Activated T-cell treated with anti-CD3 and anti-CD28 coated beads, Interleukin-2, amount 50 U/mL, for 4 hours (primary cell): ENCODE results near the gene FGG. TPM values are rescaled to one million over a fixed set of nuclear protein-coding genes. Genes with fewer than 3 reads are reported as not detected.
A peak's percentile ranks its signal among the peaks of the same experiment; 100 is the strongest.

Experiments
- ATAC-seq, 2 donors: fragments of 200-7000 bp; cut with Tn5 transposase; one replicate each; pipeline ENCODE4 v1.10.0; 2021
- DNase-seq: peaks from one replicate; pipeline ENCODE4 v3.0.0-alpha.2; 2020
- H3K27me3 Mint-ChIP-seq: one replicate; pipeline ENCODE4 v1.8.0; 2021; ENCODE audit warnings: low read depth, mixed read lengths
- H3K36me3 Mint-ChIP-seq: one replicate; pipeline ENCODE4 v1.8.0; 2022; ENCODE audit warnings: mixed read lengths; ENCODE audit not compliant: insufficient read depth
- H3K4me1 Mint-ChIP-seq: one replicate; pipeline ENCODE4 v1.8.0; 2021; ENCODE audit warnings: low read depth, mixed read lengths
- H3K4me3 Mint-ChIP-seq: one replicate; pipeline ENCODE4 v1.8.0; 2021; ENCODE audit warnings: mild to moderate bottlenecking, moderate library complexity, mixed read lengths
- H3K9me3 Mint-ChIP-seq: one replicate; pipeline ENCODE4 v1.8.0; 2021; ENCODE audit warnings: mixed read lengths
- total RNA-seq, 3 donors: library from RNA; stranded (reverse); gene quantifications; one replicate each; pipeline ENCODE4 v1.2.1, GENCODE V29; 2021

The FGG gene
- total RNA-seq, 3 donors from 2014 or later, result 0.92 to 2.0 (median 1.8) TPM

DNA sequence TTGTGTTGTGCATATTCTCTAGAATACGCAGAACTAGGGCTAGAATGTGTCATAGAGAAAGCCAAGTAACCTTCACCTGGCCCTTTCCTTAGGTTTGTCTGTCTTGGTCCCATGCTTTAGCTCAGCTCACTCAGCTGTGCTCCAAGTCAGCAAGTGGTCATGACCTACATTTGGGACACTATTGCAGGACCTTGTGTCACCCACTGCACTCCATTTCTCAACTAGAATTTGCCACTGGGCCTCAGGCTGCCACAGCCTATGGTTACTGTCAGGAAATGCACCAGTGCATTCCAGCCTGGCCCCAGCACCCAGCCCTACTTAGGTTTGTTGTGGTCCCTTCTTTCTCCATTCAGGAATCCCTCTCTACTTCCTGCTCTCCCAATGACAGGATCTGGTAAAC is 7.7 kb upstream of the FGG start:
- Mint-ChIP-seq H3K4me3 (no peak overlapping the region), H3K36me3 (no peaks in the 10 kb centered on the region), H3K27me3 (peaks cover 3% of the 10 kb centered on the region), H3K9me3 (no peaks in the 10 kb centered on the region), H3K4me1 (peaks cover 7% of the 10 kb centered on the region)
- ATAC-seq (no peak), DNase-seq (no peak)

DNA sequence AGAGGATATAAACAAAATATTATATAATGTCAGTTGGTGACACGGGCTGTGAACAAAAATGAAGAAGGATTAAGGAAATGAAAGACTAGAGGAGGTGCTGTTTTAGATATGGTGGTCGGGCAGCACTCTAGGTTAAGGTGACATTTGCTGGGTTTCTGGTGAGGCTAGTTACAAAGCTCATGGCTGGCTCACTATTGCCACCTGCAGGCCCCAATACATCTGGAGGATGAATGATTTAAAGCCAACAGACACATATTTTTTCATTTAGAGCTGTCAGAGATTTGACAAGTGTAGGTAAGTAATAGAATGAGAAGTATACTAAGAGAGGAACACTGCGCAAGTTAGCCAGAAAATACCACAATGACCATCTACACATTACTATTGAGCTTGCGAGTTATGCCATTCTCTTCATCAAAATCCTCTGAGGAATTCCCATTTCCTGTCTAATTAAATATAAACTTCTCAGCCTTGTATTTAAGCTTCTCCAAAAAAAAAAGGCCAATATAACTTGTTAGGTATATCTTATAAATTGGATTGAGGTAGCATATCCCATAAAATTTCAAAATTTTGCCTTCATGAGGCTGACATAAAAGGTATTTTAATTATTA is 6.4 kb upstream of the FGG start:
- peaks cover 7% of the 10 kb centered on the region for H3K4me1 Mint-ChIP-seq
- no peaks in the 10 kb centered on the region for H3K9me3 Mint-ChIP-seq
- peak; percentile 18 for DNase-seq
- no peaks in the 10 kb centered on the region for H3K36me3 Mint-ChIP-seq
- no peak overlapping the region for H3K4me3 Mint-ChIP-seq
- peak; percentile 56 to 57 for ATAC-seq
- peaks cover 3% of the 10 kb centered on the region for H3K27me3 Mint-ChIP-seq

DNA sequence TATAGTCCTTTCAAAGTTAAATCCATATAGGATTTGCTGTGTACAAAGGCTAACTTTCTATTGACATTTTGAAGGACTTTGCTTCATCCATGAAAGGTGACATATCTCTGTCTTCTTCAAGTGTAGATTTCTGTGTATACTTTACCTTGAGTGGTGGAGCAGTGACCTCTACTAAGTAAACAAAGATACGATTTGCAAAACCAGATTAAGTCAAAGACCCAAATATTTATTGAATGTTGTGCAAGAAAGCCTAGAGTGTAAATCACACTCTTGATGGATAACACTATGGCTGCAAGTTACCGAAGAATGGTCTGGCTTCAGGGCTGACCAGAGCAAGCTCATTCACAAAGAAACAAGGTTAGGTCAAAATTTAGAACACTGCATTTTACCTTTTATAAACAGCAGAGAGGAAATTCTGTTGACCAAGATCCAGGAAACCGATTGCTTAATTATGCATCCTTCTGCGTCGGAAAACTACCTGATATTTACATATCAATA is 5.4 kb upstream of the FGG start:
- no peaks in the 10 kb centered on the region for H3K9me3 Mint-ChIP-seq
- no peak for ATAC-seq
- no peak for DNase-seq
- no peaks in the 10 kb centered on the region for H3K36me3 Mint-ChIP-seq
- H3K4me1 Mint-ChIP-seq, result peaks cover 7% of the 10 kb centered on the region
- H3K4me3 Mint-ChIP-seq, result no peak overlapping the region
- H3K27me3 Mint-ChIP-seq, result peaks cover 3% of the 10 kb centered on the region

DNA sequence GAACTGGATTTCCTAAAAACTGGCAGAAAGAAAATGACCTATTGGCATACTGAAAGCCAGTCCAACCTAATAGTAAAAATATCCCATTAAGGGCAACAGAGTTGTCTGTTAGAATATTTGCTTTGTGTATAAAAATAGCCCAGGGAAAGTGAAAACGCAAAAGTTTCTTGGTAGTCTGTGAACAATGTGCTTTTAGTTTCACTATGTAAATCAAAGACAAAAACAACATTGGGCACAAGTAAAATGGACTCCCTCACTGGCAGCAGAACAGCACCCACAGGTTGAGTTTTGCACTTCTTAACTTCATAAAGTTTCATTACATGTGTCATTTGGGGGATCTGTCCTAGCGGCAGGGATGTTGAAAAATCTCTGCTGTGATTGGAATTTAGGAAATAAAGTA is 4.3 kb upstream of the FGG start:
- Mint-ChIP-seq H3K4me1 (peaks cover 7% of the 10 kb centered on the region), H3K9me3 (no peaks in the 10 kb centered on the region), H3K36me3 (no peaks in the 10 kb centered on the region), H3K4me3 (no peak overlapping the region), H3K27me3 (peaks cover 3% of the 10 kb centered on the region)
- ATAC-seq (peak in 1 of 2 donors; percentile 37), DNase-seq (no peak)

DNA sequence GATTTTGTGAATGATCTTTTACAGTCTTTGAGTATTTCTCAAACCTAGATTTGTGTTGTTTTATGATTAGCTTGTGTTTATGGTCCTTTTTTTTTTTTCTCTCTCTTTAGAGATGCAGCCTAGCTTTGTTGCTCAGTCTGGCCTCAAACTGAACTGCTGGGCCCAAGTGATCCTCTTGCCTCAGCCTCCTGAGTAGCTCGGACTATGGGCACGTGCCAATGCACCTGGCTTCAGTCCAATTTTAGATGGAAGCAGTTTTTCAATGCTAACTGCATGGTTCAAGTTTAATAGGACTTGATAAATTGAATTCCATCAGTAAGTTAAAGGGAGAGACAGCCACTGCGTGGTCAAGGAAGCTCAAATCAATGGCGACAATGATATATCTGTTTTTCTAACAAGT is 3.8 kb upstream of the FGG start:
- H3K9me3 Mint-ChIP-seq, result no peaks in the 10 kb centered on the region
- no peak overlapping the region for H3K4me3 Mint-ChIP-seq
- no peak for ATAC-seq
- H3K4me1 Mint-ChIP-seq, result peaks cover 7% of the 10 kb centered on the region
- H3K27me3 Mint-ChIP-seq, result peaks cover 3% of the 10 kb centered on the region
- no peak for DNase-seq
- H3K36me3 Mint-ChIP-seq, result no peaks in the 10 kb centered on the region

DNA sequence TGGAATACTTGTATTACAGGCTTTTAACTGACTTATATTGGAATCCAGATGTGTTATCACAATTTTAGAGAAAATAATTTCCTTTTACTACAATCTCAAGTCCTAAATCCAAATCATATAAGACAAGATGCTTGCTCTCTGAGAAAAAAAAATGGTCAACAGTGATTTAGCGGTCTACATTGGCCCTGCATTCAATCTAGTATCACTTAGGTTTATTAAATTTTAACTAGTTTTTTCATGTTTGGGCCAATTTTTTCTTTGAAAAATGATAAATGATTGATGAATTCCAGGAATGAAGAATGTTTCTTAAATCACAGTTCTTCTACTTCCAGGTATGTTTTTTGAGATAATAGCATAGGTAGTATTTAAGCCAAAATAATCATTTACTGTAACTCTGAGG is 2.8 kb upstream of the FGG start:
- Mint-ChIP-seq H3K27me3 (peaks cover 3% of the 10 kb centered on the region), H3K36me3 (no peaks in the 10 kb centered on the region), H3K9me3 (no peaks in the 10 kb centered on the region), H3K4me3 (no peak overlapping the region), H3K4me1 (peaks cover 7% of the 10 kb centered on the region)
- no peak for DNase-seq
- ATAC-seq, result no peak

DNA sequence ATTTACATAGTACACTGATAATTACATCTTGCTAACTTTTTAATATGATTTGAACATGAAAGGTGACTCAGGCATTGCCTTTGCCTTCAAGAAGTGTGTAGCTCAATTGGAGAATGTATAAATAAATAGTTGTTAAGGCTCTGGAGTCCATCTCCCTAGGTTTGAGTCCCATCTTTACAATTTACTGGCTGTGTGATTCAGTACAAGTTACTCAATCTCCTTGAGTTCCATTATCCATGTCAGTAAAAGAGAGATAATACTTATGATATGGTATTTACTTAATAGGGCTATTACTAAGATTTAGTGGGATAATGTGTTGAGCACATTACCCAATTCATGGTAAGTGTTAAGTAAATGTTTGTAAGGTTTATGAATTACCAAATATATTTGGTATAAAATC is 1.9 kb upstream of the FGG start:
- H3K4me1 Mint-ChIP-seq, result peaks cover 7% of the 10 kb centered on the region
- H3K36me3 Mint-ChIP-seq, result no peaks in the 10 kb centered on the region
- no peak for ATAC-seq
- no peak for DNase-seq
- peaks cover 7% of the 10 kb centered on the region for H3K27me3 Mint-ChIP-seq
- no peak overlapping the region for H3K4me3 Mint-ChIP-seq
- H3K9me3 Mint-ChIP-seq, result no peaks in the 10 kb centered on the region

DNA sequence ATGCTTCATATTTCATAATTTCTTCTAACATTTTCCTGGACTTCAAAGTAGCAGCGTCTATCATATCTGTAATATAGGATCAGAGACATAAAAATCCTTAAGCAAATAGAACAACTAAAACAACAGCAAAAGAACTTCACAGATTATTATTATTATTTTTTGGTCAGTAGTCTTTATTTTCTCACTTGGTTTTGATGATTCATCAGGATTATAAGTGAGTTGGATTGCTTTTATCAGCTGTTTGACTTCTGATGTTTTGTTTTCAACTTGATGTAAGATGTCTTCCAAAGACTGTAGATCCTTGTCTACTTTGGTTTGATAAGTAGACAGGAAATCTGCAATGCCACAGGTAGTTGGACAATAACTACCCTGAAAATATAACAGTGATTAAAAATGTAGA is 623 bp downstream of the FGG start:
- H3K9me3 Mint-ChIP-seq, result no peaks in the 10 kb centered on the region
- ATAC-seq, result no peak
- no peak overlapping the region for H3K4me3 Mint-ChIP-seq
- no peak for DNase-seq
- H3K27me3 Mint-ChIP-seq, result peaks cover 17% of the 10 kb centered on the region
- peaks cover 4% of the 10 kb centered on the region for H3K4me1 Mint-ChIP-seq
- no peaks in the 10 kb centered on the region for H3K36me3 Mint-ChIP-seq

DNA sequence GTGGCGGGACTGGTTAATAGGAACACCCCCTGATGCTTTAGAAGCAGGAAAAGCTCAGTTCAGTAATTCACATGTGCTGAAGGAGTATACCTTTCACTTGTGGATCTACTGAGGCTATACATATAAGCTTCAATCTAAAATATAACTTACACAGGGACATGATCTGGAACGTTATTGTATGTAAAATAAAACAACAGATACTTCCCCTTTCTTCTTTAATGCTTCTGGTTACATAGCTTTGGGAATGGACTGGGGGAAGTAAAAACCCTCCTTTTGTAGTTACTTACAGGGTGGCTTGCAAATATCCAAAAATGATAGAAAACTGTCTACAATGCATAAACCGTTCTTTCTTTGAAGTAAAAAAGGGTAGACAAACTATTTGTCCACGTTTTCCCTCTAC is 1.9 kb downstream of the FGG start:
- H3K9me3 Mint-ChIP-seq, result no peaks in the 10 kb centered on the region
- no peak for DNase-seq
- no peaks in the 10 kb centered on the region for H3K36me3 Mint-ChIP-seq
- H3K27me3 Mint-ChIP-seq, result peaks cover 19% of the 10 kb centered on the region
- H3K4me1 Mint-ChIP-seq, result no peaks in the 10 kb centered on the region
- no peak overlapping the region for H3K4me3 Mint-ChIP-seq
- ATAC-seq, result no peak

DNA sequence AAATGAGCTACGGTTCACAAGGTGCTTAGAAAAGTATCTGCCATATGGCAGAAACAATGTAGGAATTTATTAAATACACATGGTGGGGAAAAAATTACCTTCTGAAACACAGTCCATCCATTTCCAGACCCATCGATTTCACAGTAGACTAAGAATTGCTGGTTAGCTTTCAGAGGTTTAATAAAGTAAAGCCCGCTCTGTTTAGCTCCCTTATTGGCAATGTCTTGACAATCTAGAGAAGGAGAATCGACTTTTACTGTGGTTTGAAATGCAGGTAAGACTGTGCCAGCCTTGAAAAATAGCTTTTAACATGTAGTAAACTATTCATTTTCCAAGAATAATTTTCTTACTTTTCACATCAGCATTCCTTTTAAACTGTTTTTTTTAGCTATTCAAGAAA is 2.9 kb downstream of the FGG start:
- peaks cover 21% of the 10 kb centered on the region for H3K27me3 Mint-ChIP-seq
- H3K36me3 Mint-ChIP-seq, result no peaks in the 10 kb centered on the region
- DNase-seq (no peak), ATAC-seq (no peak)
- H3K4me1 Mint-ChIP-seq, result no peaks in the 10 kb centered on the region
- no peak overlapping the region for H3K4me3 Mint-ChIP-seq
- H3K9me3 Mint-ChIP-seq, result no peaks in the 10 kb centered on the region

DNA sequence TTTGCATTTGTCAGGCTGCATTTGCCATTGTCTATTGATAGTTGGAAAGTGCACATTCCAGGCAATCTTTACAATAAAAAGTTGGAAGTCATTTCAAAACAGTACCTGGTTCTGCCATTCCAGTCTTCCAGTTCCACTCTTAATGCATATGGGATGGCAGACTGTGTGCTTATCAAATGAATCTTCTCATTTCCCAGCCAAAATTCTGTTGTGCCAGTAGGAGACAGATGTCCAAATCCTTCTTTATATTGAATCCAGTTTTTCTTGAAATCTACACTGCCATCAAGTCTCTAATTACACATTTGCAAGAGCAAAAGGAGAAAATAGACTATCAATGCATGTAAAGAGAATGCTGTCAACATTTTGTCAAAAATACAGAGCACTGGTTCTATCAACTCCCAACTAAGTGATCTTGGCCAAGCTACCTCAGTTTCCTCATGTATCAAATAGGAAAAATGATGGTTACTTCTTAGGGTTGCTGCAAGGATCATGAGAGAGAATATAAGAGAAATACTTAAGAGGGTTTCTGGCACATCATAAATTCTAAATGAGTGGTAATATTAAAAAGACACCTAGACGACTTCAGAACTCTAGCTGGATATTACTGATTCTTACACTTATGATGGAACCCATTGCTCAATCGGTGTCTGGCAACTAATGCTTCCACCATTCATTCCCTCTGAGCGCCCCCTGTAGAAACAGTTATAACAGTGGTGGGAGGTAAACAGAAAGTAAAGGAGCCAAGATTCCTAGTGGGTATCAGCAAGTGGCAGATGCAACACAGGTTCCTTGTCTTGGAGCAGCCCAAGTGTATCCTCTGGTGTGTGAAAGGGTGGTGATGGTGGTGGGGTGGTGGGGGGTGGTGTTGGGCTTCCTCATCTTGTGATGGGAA is 3.8 kb downstream of the FGG start:
- H3K4me1 Mint-ChIP-seq, result no peaks in the 10 kb centered on the region
- H3K9me3 Mint-ChIP-seq, result no peaks in the 10 kb centered on the region
- H3K4me3 Mint-ChIP-seq, result no peak overlapping the region
- H3K36me3 Mint-ChIP-seq, result no peaks in the 10 kb centered on the region
- DNase-seq (no peak), ATAC-seq (no peak)
- H3K27me3 Mint-ChIP-seq, result peaks cover 18% of the 10 kb centered on the region

DNA sequence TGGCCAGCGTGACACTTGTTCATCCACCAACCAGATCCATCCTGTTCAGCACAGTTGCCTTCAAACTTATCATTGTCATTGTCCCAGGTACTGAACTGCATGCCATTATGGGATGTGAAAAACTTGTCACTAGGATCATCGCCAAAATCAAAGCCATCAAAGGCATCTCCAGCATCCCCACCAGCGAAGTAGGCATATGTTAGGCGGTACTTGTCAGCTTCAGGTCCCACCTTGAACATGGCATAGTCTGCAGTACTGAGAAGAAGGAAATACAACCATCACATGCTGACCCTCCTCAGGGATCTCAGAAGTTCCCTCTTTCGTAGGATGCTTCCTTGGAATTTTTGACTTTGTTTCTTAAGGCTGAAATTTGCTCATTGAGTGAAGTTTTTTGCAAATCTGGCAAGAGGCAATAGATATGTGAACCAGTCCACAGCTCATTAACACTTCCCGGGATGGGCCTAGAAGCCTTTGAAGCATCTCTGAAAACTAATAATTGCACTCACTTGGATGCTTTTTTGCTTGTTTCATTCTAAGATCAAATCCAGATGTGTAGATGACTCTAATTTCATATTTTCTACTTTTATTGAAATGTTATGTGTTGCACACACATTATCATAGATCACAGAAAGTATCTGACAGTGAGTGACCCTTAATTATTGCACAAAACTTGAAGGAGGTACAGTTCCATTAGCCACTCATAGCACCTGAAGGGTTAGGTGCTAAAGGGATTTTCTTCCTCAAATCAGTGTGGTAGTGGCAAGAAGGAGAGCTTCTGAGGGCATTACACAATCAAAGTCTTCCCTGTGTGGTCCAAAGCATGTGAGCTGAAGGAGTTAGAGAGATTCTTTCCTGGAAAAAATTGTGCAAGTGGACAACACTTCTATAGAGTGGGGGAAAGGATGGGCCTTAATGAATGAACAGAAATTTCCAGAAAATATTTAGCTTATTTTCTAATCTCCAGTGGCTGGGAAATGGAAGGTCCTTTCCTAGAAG is 5.4 kb downstream of the FGG start:
- Mint-ChIP-seq H3K27me3 (peaks cover 22% of the 10 kb centered on the region), H3K4me1 (no peaks in the 10 kb centered on the region), H3K36me3 (no peaks in the 10 kb centered on the region), H3K4me3 (no peak overlapping the region), H3K9me3 (no peaks in the 10 kb centered on the region)
- ATAC-seq (no peak), DNase-seq (no peak)

DNA sequence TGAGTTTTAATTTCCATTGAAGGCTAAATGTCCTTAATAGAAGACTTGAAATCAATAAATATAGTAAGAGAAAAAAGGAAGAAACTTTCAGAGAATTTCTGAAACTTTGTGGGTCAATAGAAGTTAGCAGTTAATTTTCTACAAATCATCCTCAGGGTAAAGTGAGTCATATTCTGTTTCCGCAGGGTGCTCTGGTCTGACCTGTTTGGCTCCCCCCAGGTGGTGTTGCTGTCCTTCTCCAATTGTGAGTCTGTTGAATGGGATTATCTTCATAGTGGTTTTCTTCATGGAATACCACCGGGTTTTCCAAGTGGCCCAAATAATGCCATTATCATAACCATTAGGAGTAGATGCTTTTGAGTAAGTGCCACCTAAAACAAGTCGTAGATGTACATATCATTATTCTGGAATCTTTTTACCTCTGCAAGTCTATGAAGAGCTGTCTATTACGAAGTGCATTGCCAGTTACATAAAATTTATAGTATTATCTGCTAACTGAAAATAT is 7.7 kb downstream of the FGG start:
- no peak for DNase-seq
- H3K4me1 Mint-ChIP-seq, result no peaks in the 10 kb centered on the region
- H3K27me3 Mint-ChIP-seq, result peaks cover 24% of the 10 kb centered on the region
- no peaks in the 10 kb centered on the region for H3K9me3 Mint-ChIP-seq
- H3K4me3 Mint-ChIP-seq, result no peak overlapping the region
- no peaks in the 10 kb centered on the region for H3K36me3 Mint-ChIP-seq
- ATAC-seq, result no peak
